Measurements from ENCODE around the gene NUP43.

Gene NUP43

DNA sequence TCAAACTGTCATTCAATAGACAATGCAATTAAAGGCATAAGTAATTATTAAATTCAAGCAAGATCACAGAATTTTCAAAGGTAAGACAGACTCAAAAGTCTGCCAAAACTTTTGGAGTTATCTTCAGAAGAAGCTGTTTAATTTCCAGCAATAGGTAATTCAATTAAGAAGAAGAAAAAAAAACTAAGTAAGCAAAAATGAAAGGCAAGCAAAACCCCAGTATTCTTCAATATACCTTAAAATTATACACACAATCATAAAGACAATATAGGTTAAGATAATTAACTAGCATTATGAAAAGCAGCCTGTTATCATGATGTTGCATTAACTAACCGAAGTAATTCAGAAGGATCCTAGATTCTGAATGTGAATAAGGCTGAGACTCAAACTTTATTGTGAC, 31.9 kb downstream of the NUP43 start:
- Histone ChIP-seq H4K20me1 (ENCODE audit: insufficient read depth) (peaks cover 16% of the 10 kb centered on the region), H3K9ac (no peak overlapping the region), H3K4me3 (IDR thresholded peaks at IDR 0.05; ENCODE audit: insufficient read depth, low read depth, low read length) (no peak overlapping the region), H3K36me3 (ENCODE audit: insufficient read depth) (no peaks in the 10 kb centered on the region), H3K27ac (no peak overlapping the region), H3K4me2 (no peak overlapping the region), H2AFZ (ENCODE audit: low read depth) (no peak overlapping the region), H3K79me2 (ENCODE audit: insufficient read depth, low read depth) (peaks cover 80% of the 10 kb centered on the region), H3K4me1 (ENCODE audit: low read depth, poor library complexity, severe bottlenecking) (peaks cover 39% of the 10 kb centered on the region), H3K27me3 (ENCODE audit: insufficient read depth, low read depth) (no peaks in the 10 kb centered on the region)
- TF ChIP-seq, protein P1, sequence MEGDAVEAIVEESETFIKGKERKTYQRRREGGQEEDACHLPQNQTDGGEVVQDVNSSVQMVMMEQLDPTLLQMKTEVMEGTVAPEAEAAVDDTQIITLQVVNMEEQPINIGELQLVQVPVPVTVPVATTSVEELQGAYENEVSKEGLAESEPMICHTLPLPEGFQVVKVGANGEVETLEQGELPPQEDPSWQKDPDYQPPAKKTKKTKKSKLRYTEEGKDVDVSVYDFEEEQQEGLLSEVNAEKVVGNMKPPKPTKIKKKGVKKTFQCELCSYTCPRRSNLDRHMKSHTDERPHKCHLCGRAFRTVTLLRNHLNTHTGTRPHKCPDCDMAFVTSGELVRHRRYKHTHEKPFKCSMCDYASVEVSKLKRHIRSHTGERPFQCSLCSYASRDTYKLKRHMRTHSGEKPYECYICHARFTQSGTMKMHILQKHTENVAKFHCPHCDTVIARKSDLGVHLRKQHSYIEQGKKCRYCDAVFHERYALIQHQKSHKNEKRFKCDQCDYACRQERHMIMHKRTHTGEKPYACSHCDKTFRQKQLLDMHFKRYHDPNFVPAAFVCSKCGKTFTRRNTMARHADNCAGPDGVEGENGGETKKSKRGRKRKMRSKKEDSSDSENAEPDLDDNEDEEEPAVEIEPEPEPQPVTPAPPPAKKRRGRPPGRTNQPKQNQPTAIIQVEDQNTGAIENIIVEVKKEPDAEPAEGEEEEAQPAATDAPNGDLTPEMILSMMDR (conservative IDR thresholded peaks at IDR 0.05; ENCODE audit: low read depth, low read length): no peak

DNA sequence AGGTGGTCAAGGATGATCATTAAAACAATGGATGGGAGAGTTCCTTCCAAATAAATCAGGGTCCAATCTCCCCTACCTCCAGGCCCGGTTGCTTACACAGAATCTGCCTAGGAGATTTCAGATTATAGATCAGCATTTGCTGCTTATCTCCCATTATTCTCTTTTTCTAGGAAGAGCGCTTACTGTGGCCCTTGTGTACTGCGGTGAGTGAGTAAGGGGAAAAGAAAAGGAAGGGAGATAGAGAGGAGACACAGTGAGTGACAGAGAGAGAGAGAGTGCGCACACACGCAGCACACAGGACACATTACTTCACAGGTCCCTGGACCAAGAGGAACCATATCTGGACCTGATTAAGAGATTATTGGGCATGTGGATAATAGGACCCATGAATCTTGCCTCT, 34.6 kb downstream of the NUP43 start:
- Histone ChIP-seq H2AFZ (ENCODE audit: low read depth) (no peak overlapping the region), H3K36me3 (ENCODE audit: insufficient read depth) (no peaks in the 10 kb centered on the region), H3K79me2 (ENCODE audit: insufficient read depth, low read depth) (peaks cover 97% of the 10 kb centered on the region), H3K27ac (no peak overlapping the region), H3K27me3 (ENCODE audit: insufficient read depth, low read depth) (no peaks in the 10 kb centered on the region), H3K4me3 (IDR thresholded peaks at IDR 0.05; ENCODE audit: insufficient read depth, low read depth, low read length) (no peak overlapping the region), H3K9ac (no peak overlapping the region), H3K4me1 (ENCODE audit: low read depth, poor library complexity, severe bottlenecking) (peaks cover 46% of the 10 kb centered on the region), H3K4me2 (no peak overlapping the region), H4K20me1 (ENCODE audit: insufficient read depth) (peaks cover 32% of the 10 kb centered on the region)
- TF ChIP-seq, protein P1 (conservative IDR thresholded peaks at IDR 0.05; ENCODE audit: low read depth, low read length): no peak

DNA sequence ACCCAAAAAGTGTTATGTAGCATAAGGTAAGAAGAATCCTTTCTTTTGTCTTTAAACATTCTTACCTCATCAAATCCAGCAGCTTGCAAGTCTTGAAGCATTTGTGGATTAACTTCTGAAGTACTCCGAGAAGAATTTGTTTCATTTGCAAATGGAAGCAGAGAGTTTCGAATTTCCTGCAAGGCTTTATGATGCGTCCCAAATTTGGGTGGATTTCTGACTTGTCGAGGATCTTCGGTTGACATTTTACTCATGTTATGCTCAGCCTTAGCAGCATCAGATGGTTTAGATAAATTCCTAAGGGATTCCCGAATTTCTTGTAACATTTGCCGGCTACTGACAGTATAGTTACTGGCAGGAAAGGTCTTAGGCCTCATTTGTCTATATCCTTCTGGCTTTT, 44.6 kb downstream of the NUP43 start:
- H3K4me3 ChIP-seq (IDR thresholded peaks at IDR 0.05; ENCODE audit: insufficient read depth, low read depth, low read length): no peak overlapping the region
- peaks cover 4% of the 10 kb centered on the region; the same call in 1 of the 2 replicates for H4K20me1 ChIP-seq (ENCODE audit: insufficient read depth)
- TF ChIP-seq, protein P1 (conservative IDR thresholded peaks at IDR 0.05; ENCODE audit: low read depth, low read length): no peak
- H3K9ac ChIP-seq: no peak overlapping the region
- peaks cover 92% of the 10 kb centered on the region for H3K79me2 ChIP-seq (ENCODE audit: insufficient read depth, low read depth)
- peaks cover 30% of the 10 kb centered on the region for H3K4me1 ChIP-seq (ENCODE audit: low read depth, poor library complexity, severe bottlenecking)
- no peak overlapping the region for H3K27ac ChIP-seq
- H3K27me3 ChIP-seq (ENCODE audit: insufficient read depth, low read depth): no peaks in the 10 kb centered on the region
- H2AFZ ChIP-seq (ENCODE audit: low read depth): no peak overlapping the region
- no peak overlapping the region for H3K4me2 ChIP-seq
- H3K36me3 ChIP-seq (ENCODE audit: insufficient read depth): no peaks in the 10 kb centered on the region

DNA sequence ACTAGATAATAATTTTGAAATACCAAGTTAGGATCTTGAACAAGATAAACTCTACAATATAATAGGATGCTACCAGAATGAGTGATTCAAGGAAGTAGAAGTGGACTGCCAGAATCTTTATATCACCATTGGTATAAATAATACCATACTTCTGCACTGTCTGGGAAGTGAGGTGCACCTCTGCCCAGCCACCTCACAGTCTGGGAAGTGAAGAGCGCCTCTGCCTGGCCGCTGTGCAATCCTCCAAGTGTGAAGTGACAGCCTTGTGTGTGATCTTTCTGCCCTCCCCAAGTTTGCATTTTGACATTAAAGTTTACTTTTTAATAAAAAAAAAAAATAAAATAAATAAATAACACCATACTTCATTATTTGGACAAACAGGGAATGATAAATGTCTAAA, 47.2 kb downstream of the NUP43 start:
- Histone ChIP-seq H3K4me3 (IDR thresholded peaks at IDR 0.05; ENCODE audit: insufficient read depth, low read depth, low read length) (no peak overlapping the region), H3K27me3 (ENCODE audit: insufficient read depth, low read depth) (no peaks in the 10 kb centered on the region), H3K4me2 (no peak overlapping the region), H3K36me3 (ENCODE audit: insufficient read depth) (no peaks in the 10 kb centered on the region), H4K20me1 (ENCODE audit: insufficient read depth) (peaks cover 4% of the 10 kb centered on the region; the same call in 1 of the 2 replicates), H2AFZ (ENCODE audit: low read depth) (no peak overlapping the region), H3K4me1 (ENCODE audit: low read depth, poor library complexity, severe bottlenecking) (peaks cover 20% of the 10 kb centered on the region), H3K27ac (no peak overlapping the region), H3K9ac (no peak overlapping the region), H3K79me2 (ENCODE audit: insufficient read depth, low read depth) (peaks cover 87% of the 10 kb centered on the region)
- TF ChIP-seq, protein P1 (conservative IDR thresholded peaks at IDR 0.05; ENCODE audit: low read depth, low read length): no peak
